BLaER1 (cell line): ENCODE results near the gene ABCF2.
A peak's percentile ranks its signal among the peaks of the same experiment; 100 is the strongest.

Experiments
- H3K27ac ChIP-seq: shearing (Covaris generic); formaldehyde crosslinking; 2 replicates; pipeline ENCODE4 v1.8.1; 2022
- H3K27me3 ChIP-seq: shearing (Covaris generic); formaldehyde crosslinking; 2 replicates; pipeline ENCODE4 v1.8.1; 2022
- H3K36me3 ChIP-seq: shearing (Covaris generic); formaldehyde crosslinking; 2 replicates; pipeline ENCODE4 v1.8.1; 2022
- H3K4me1 ChIP-seq: shearing (Covaris generic); formaldehyde crosslinking; 2 replicates; pipeline ENCODE4 v1.8.1; 2022
- H3K4me2 ChIP-seq: shearing (Covaris generic); formaldehyde crosslinking; 2 replicates; pipeline ENCODE4 v1.8.1; 2022
- H3K4me3 ChIP-seq: shearing (Covaris generic); formaldehyde crosslinking; 2 replicates; pipeline ENCODE4 v1.8.1; 2022
- H3K9ac ChIP-seq: shearing (Covaris generic); formaldehyde crosslinking; 2 replicates; pipeline ENCODE4 v1.8.1; 2022
- H3K9me3 ChIP-seq: shearing (Covaris generic); formaldehyde crosslinking; 2 replicates; pipeline ENCODE4 v1.8.1; 2022
- H4K20me1 ChIP-seq: shearing (Covaris generic); formaldehyde crosslinking; 2 replicates; pipeline ENCODE4 v1.8.1; 2022
- Cebpa-rat ChIP-seq: shearing (Covaris generic); IDR thresholded peaks from 2 replicates; pipeline ENCODE4 v1.8.1; 2022

Gene ABCF2

GRCh38 chr7:151168787-151169162, 58.2 kb downstream of the ABCF2 start:
- H3K36me3 ChIP-seq = no peaks in the 10 kb centered on the region
- peaks cover 13% of the 10 kb centered on the region; the same call in 1 of the 2 replicates for H3K4me1 ChIP-seq
- H3K9me3 ChIP-seq = peaks cover 17% of the 10 kb centered on the region
- H3K27me3 ChIP-seq = peaks cover 87% of the 10 kb centered on the region
- H3K27ac ChIP-seq = no peak overlapping the region
- no peak overlapping the region for H3K4me2 ChIP-seq
- H3K9ac ChIP-seq = no peak overlapping the region
- TF ChIP-seq Cebpa-rat = no peak
- H4K20me1 ChIP-seq = peaks cover 44% of the 10 kb centered on the region
- no peak overlapping the region for H3K4me3 ChIP-seq

GRCh38 chr7:151168003-151168786, 58.8 kb downstream of the ABCF2 start:
- peaks cover 90% of the 10 kb centered on the region for H3K27me3 ChIP-seq
- no peaks in the 10 kb centered on the region for H3K36me3 ChIP-seq
- H3K4me3 ChIP-seq = peak overlapping the region; percentile 52
- H3K9me3 ChIP-seq = peaks cover 11% of the 10 kb centered on the region; the same call in 1 of the 2 replicates
- H3K27ac ChIP-seq = no peak overlapping the region
- peak overlapping the region; percentile 60 for H3K4me2 ChIP-seq
- H4K20me1 ChIP-seq = peaks cover 44% of the 10 kb centered on the region
- no peak overlapping the region for H3K9ac ChIP-seq
- H3K4me1 ChIP-seq = peaks cover 13% of the 10 kb centered on the region; the same call in 1 of the 2 replicates
- no peak for TF ChIP-seq Cebpa-rat

- TF ChIP-seq Cebpa-rat = no peak
- H3K9me3 ChIP-seq = peaks cover 9% of the 10 kb centered on the region; the same call in 1 of the 2 replicates
- no peak within 1 kb of the TSS for H3K27ac ChIP-seq
- H3K36me3 ChIP-seq = no peaks in the 10 kb centered on the region
- H4K20me1 ChIP-seq = peaks cover 44% of the 10 kb centered on the region
- H3K9ac ChIP-seq = no peak within 1 kb of the TSS
- H3K4me1 ChIP-seq = peaks cover 13% of the 10 kb centered on the region; the same call in 1 of the 2 replicates
- H3K4me3 ChIP-seq = peak within 1 kb of the TSS; percentile 52
- peak within 1 kb of the TSS; percentile 60 for H3K4me2 ChIP-seq
- peaks cover 96% of the 10 kb centered on the region for H3K27me3 ChIP-seq
These were observed 59.6 kb downstream of the ABCF2 start, which contains the start of gene GBX1 for GRCh38 chr7:151167197-151167961. Gene GBX1 (minus strand): TSS chr7:151167694. CDS start chr7:151167548, 146 bp downstream.

GRCh38 chr7:151166629-151167196, 60.3 kb downstream of the ABCF2 start:
- no peak for TF ChIP-seq Cebpa-rat
- H3K4me3 ChIP-seq = peak overlapping the region; percentile 52; the same call in 1 of the 2 replicates
- no peak overlapping the region for H3K27ac ChIP-seq
- peaks cover 13% of the 10 kb centered on the region; the same call in 1 of the 2 replicates for H3K4me1 ChIP-seq
- peaks cover 89% of the 10 kb centered on the region for H3K27me3 ChIP-seq
- H3K9ac ChIP-seq = no peak overlapping the region
- H4K20me1 ChIP-seq = peaks cover 44% of the 10 kb centered on the region
- H3K9me3 ChIP-seq = peaks cover 9% of the 10 kb centered on the region; the same call in 1 of the 2 replicates
- peak overlapping the region; percentile 60 for H3K4me2 ChIP-seq
- no peaks in the 10 kb centered on the region for H3K36me3 ChIP-seq
